Lower lobe of right lung (tissue), 2 donors: ENCODE measurements around the gene TBCK. TPM values are rescaled to one million over a fixed set of nuclear protein-coding genes. Genes with fewer than 3 reads are reported as not detected.

Experiments
- ATAC-seq, 2 donors: fragments of 200-7000 bp; cut with Tn5 transposase; one replicate each; pipeline ENCODE4 v1.9.1; 2020 to 2022; ENCODE audit warnings: mild to moderate bottlenecking in 2 of 2, moderate library complexity in 2 of 2
- DNase-seq: peaks from one replicate; pipeline ENCODE4 v3.0.0-alpha.2; 2020
- H3K27ac ChIP-seq: fragments of 200-600 bp; one replicate; pipeline ENCODE4 v1.8.0; 2022
- H3K27me3 ChIP-seq: fragments of 200-600 bp; one replicate; pipeline ENCODE4 v1.8.0; 2022; ENCODE audit warnings: low read depth
- H3K36me3 ChIP-seq: fragments of 200-600 bp; one replicate; pipeline ENCODE4 v1.8.0; 2022; ENCODE audit warnings: mild to moderate bottlenecking
- H3K4me1 ChIP-seq: fragments of 200-600 bp; one replicate; pipeline ENCODE4 v1.8.0; 2022
- H3K4me3 ChIP-seq: fragments of 200-600 bp; one replicate; pipeline ENCODE4 v1.8.0; 2022; ENCODE audit warnings: mild to moderate bottlenecking
- H3K9me3 ChIP-seq: fragments of 200-600 bp; one replicate; pipeline ENCODE4 v1.8.0; 2022
- intact Hi-C: fragments of 100-400 bp; cut with DNase I; formaldehyde crosslinking; loops from one replicate; pipeline ENCODE4 v1.11.0; 2022
- total RNA-seq: library from RNA; stranded (reverse); fragmentation: NEBNext Ultra II Directional; extraction: Animal tissue kit (Norgen Biotek cat#: 25700); gene quantifications from one replicate; pipeline ENCODE4 v1.2.1, GENCODE V29; 2021
- TF ChIP-seq, protein P1 (sequence below): fragments of 200-600 bp; IDR thresholded peaks from one replicate; pipeline ENCODE4 v1.8.0; 2022; ENCODE audit warnings: antibody characterized with exemption, mild to moderate bottlenecking
- donor health status: DM: no; HTN: yes; CAD: no; lungs with severe emphysema.

TBCK gene
- total RNA-seq, 1 donor from 2014 or later, result 45.7 TPM

DNA sequence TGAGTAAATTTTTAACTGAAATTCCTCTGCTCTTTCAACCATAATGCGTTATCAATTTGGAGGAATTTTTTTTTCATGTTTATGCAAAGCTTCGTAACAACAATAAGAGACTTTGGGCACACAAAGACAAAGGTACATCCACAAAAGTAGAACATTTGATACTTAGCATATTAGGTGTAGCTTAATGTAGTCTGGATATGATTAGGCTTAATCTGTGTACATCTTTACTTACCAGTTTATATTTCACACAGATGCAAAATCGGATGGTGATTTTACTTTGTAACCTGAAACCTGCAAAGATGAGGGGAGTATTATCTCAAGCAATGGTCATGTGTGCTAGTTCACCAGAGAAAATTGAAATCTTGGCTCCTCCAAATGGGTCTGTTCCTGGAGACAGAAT lies 20.6 kb upstream of the TBCK start:
- no peak overlapping the region for H3K27ac ChIP-seq
- no peak overlapping the region for H3K4me3 ChIP-seq
- H3K27me3 ChIP-seq, result no peaks in the 10 kb centered on the region
- no peak for ATAC-seq
- H3K4me1 ChIP-seq, result no peaks in the 10 kb centered on the region
- H3K36me3 ChIP-seq, result peaks cover 85% of the 10 kb centered on the region
- no peak for DNase-seq
- intact Hi-C loops, result no loop called here
- TF ChIP-seq, protein P1, sequence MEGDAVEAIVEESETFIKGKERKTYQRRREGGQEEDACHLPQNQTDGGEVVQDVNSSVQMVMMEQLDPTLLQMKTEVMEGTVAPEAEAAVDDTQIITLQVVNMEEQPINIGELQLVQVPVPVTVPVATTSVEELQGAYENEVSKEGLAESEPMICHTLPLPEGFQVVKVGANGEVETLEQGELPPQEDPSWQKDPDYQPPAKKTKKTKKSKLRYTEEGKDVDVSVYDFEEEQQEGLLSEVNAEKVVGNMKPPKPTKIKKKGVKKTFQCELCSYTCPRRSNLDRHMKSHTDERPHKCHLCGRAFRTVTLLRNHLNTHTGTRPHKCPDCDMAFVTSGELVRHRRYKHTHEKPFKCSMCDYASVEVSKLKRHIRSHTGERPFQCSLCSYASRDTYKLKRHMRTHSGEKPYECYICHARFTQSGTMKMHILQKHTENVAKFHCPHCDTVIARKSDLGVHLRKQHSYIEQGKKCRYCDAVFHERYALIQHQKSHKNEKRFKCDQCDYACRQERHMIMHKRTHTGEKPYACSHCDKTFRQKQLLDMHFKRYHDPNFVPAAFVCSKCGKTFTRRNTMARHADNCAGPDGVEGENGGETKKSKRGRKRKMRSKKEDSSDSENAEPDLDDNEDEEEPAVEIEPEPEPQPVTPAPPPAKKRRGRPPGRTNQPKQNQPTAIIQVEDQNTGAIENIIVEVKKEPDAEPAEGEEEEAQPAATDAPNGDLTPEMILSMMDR, result no peak
- H3K9me3 ChIP-seq, result peaks cover 9% of the 10 kb centered on the region

DNA sequence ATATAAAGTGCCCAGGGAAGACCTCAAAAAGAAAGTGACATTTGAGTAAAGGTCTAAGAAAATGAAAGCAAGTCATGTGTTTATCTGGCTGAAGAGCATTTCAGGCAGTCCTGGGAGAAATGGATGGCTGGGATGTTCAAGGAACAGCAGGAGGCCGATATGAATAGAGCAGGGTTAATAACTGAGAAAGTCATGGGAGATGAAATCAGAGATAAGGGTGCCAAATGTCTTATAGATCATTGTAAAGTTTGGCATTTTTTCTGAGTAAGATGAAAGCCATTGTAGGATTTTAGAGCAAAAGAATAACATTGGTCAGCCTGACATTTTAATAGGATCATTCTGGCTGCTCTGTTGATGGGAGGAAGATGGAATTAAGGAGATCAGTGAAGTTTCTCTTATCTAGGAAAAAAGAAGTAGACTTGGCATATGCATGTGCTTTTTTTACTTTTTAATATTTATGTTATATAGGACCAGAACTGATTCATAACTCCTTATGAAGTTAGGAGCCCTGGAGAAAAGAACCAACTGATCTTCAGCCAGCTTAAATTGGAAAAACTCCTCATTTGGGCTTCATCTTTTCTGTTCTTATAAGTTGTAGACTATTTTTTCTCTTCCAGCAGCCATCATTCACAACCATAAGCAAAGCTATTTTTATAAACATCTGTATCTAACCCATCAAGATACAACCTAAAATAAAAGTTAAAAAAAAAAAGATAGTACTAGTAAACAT lies 18.9 kb upstream of the TBCK start:
- intact Hi-C loops, result no loop called here
- H3K27me3 ChIP-seq, result no peaks in the 10 kb centered on the region
- no peak for ATAC-seq
- peaks cover 9% of the 10 kb centered on the region for H3K9me3 ChIP-seq
- H3K36me3 ChIP-seq, result peaks cover 96% of the 10 kb centered on the region
- H3K4me3 ChIP-seq, result no peak overlapping the region
- H3K4me1 ChIP-seq, result no peaks in the 10 kb centered on the region
- TF ChIP-seq, protein P1, result no peak
- H3K27ac ChIP-seq, result no peak overlapping the region
- no peak for DNase-seq

DNA sequence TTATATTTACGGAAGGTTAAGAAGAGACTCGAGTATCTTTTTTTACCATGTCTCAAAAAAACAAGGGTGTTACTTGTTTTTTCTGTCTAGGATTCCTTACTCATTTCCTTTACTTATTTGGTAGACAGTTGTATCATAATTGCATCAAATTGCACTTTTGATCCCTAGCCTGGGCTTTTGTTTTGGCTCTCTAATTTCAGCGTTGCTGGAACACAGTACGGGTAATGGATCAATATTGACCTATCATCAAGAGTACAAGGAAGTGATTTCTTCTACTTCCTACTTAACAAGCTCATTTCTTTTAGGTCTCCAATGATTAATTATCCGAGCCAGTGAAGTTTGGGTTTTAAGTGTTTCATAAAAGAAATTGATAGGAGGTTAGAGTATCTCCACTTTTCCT lies 17.2 kb upstream of the TBCK start:
- ATAC-seq, result no peak
- Histone ChIP-seq H3K4me3 (no peak overlapping the region), H3K9me3 (peaks cover 6% of the 10 kb centered on the region), H3K36me3 (peaks cover 99% of the 10 kb centered on the region), H3K4me1 (no peaks in the 10 kb centered on the region), H3K27ac (no peak overlapping the region), H3K27me3 (no peaks in the 10 kb centered on the region)
- intact Hi-C loops, result no loop called here
- DNase-seq, result no peak
- TF ChIP-seq, protein P1, result no peak

DNA sequence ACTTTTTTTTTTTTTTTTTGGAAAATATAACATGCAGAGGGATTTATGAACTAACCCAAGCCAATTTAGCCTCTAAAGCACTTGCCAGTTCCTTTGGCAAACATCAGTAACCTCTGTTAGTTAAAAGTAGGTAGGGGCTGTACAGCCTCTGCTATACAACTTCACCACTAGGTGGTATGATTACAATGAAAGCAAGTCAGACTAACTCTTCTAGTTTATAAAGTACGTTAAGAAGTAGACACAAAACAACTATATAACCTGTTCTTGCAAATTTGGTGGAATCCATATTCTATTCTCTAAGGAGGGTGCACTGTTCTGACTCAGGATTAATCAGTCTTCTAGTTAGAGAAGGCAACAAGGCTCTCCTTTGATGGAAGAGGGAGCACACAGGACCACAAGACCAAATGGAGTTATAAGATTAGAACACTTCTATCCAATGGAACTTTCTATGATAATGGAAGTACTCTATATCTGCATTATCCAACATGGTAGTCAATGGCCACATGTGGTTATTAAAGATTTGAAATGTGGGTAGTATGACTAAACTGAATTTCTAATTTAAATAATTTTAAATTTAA lies 13.1 kb upstream of the TBCK start:
- ATAC-seq, result peak in 1 of 2 donors; percentile 50
- H3K36me3 ChIP-seq, result peaks cover 95% of the 10 kb centered on the region
- intact Hi-C loops, result no loop called here

DNA sequence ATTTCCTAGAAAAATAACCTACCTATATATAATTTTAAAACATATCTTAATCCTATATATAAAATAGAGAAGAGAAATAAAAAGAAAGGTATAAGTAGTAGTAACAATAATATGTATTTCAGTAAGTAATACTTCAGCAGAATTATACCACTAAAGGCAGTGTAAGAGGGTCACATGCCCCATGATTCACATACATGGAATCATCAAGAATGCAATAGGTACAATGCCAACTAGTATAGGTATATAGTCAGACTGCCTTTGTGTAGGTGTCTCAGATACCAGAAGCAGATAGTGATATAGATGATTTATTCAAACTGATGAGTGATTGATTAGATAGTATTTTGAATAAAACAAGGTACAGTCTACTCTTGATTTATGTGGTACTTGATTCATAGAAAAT lies 9.8 kb upstream of the TBCK start:
- ATAC-seq (no peak), DNase-seq (no peak)
- peaks cover 62% of the 10 kb centered on the region for H3K36me3 ChIP-seq
- intact Hi-C loops, result no loop called here
- no peaks in the 10 kb centered on the region for H3K9me3 ChIP-seq
- H3K27me3 ChIP-seq, result no peaks in the 10 kb centered on the region
- H3K4me1 ChIP-seq, result peaks cover 5% of the 10 kb centered on the region
- H3K4me3 ChIP-seq, result no peak overlapping the region
- H3K27ac ChIP-seq, result no peak overlapping the region
- TF ChIP-seq, protein P1, result no peak

More for the DNA sequence above, 13.1 kb upstream of the TBCK start:
- H3K4me3 ChIP-seq, result no peak overlapping the region
- H3K4me1 ChIP-seq, result no peaks in the 10 kb centered on the region
- TF ChIP-seq, protein P1, result peak; percentile 48
- no peak for DNase-seq
- H3K27ac ChIP-seq, result no peak overlapping the region
- no peaks in the 10 kb centered on the region for H3K27me3 ChIP-seq
- no peaks in the 10 kb centered on the region for H3K9me3 ChIP-seq
